WTC11 (cell line): ENCODE measurements around the gene TUBE1. TPM values are rescaled to one million over a fixed set of nuclear protein-coding genes. Genes with fewer than 3 reads are reported as not detected.

Source experiments
- ATAC-seq: fragments of 200-7000 bp; cut with Tn5 transposase; 2 replicates; pipeline ENCODE4 v1.10.0; 2021; ENCODE audit warnings: mild to moderate bottlenecking, moderate library complexity
- CTCF ChIA-PET: fragments of 300-600 bp; sonication (Branson Sonifier 250); formaldehyde crosslinking; loops from one replicate; lab custom pipeline; 2021; ENCODE audit warnings: antibody characterized with exemption; lab: Charles Lee
- POLR2A ChIA-PET: fragments of 350-600 bp; sonication (Branson Sonifier 250); formaldehyde crosslinking; loops from one replicate; lab custom pipeline; 2021; ENCODE audit warnings: antibody characterized with exemption; lab: Charles Lee
- DNase-seq: peaks from one replicate; pipeline ENCODE4 v3.0.0; 2021; ENCODE audit warnings: low spot score
- H3K27ac Mint-ChIP-seq: 2 replicates; pipeline ENCODE4 v1.8.0; 2021; ENCODE audit warnings: mixed read lengths
- H3K27me3 Mint-ChIP-seq: 2 replicates; pipeline ENCODE4 v1.8.0; 2021; ENCODE audit warnings: low read depth, mild to moderate bottlenecking, moderate library complexity, mixed read lengths
- H3K36me3 Mint-ChIP-seq: 2 replicates; pipeline ENCODE4 v1.8.0; 2021; ENCODE audit warnings: mixed read lengths
- H3K4me1 Mint-ChIP-seq: 2 replicates; pipeline ENCODE4 v1.8.0; 2022; ENCODE audit warnings: mixed read lengths
- H3K4me3 Mint-ChIP-seq: 2 replicates; pipeline ENCODE4 v1.8.0; 2021; ENCODE audit warnings: mild to moderate bottlenecking, moderate library complexity, mixed read lengths
- H3K9me3 Mint-ChIP-seq: 2 replicates; pipeline ENCODE4 v1.8.0; 2021; ENCODE audit warnings: mixed read lengths
- ARID4B ChIP-seq: sonication (generic); formaldehyde crosslinking; IDR thresholded peaks from 2 replicates; pipeline ENCODE4 v1.8.0; 2023; ENCODE audit warnings: missing genetic modification reagents, mild to moderate bottlenecking, borderline replicate concordance
- ATF1 ChIP-seq: sonication (generic); formaldehyde crosslinking; IDR thresholded peaks from 2 replicates; pipeline ENCODE4 v1.8.1; 2023; ENCODE audit warnings: mild to moderate bottlenecking, moderate library complexity, missing genetic modification reagents
- ATF2 ChIP-seq: sonication (generic); formaldehyde crosslinking; IDR thresholded peaks from 2 replicates; pipeline ENCODE4 v1.8.1; 2022; ENCODE audit warnings: low read depth, missing genetic modification reagents, borderline replicate concordance
- EMX1 ChIP-seq: fragments of 250-450 bp; sonication (Bioruptor Pico); IDR thresholded peaks from 2 replicates; pipeline ENCODE4 v1.8.0; 2021; ENCODE audit warnings: mild to moderate bottlenecking
- ETV6 ChIP-seq: sonication (generic); formaldehyde crosslinking; IDR thresholded peaks from 2 replicates; pipeline ENCODE4 v1.8.1; 2022; ENCODE audit warnings: mild to moderate bottlenecking, missing genetic modification reagents
- GABPB1 ChIP-seq: sonication (generic); formaldehyde crosslinking; IDR thresholded peaks from 2 replicates; pipeline ENCODE4 v1.8.1; 2023; ENCODE audit warnings: mild to moderate bottlenecking, missing genetic modification reagents
- HMGA2 ChIP-seq: fragments of 250-450 bp; sonication (Bioruptor Pico); IDR thresholded peaks from 2 replicates; pipeline ENCODE4 v1.4.0; 2021; ENCODE audit warnings: mild to moderate bottlenecking, moderate library complexity
- JUN ChIP-seq: sonication (generic); formaldehyde crosslinking; IDR thresholded peaks from 2 replicates; pipeline ENCODE4 v1.8.0; 2023; ENCODE audit warnings: mild to moderate bottlenecking, missing genetic modification reagents
- KAT7 ChIP-seq: sonication (generic); formaldehyde crosslinking; IDR thresholded peaks from 2 replicates; pipeline ENCODE4 v1.8.1; 2023; ENCODE audit warnings: missing genetic modification reagents, mild to moderate bottlenecking, borderline replicate concordance
- MLX ChIP-seq: sonication (generic); formaldehyde crosslinking; IDR thresholded peaks from 2 replicates; pipeline ENCODE4 v1.8.1; 2023; ENCODE audit warnings: mild to moderate bottlenecking, missing genetic modification reagents, moderate library complexity
- NFATC4 ChIP-seq: fragments of 250-450 bp; sonication (Bioruptor Pico); IDR thresholded peaks from 2 replicates; pipeline ENCODE4 v1.9.0; 2021; ENCODE audit warnings: mild to moderate bottlenecking
- PREB ChIP-seq: sonication (generic); formaldehyde crosslinking; IDR thresholded peaks from 2 replicates; pipeline ENCODE4 v1.8.1; 2022; ENCODE audit warnings: mild to moderate bottlenecking, missing genetic modification reagents, moderate library complexity, borderline replicate concordance
- SMAD3 ChIP-seq: sonication (generic); formaldehyde crosslinking; IDR thresholded peaks from 2 replicates; pipeline ENCODE4 v1.8.0; 2022; ENCODE audit warnings: missing genetic modification reagents, mild to moderate bottlenecking, borderline replicate concordance
- TEAD4 ChIP-seq: sonication (generic); formaldehyde crosslinking; IDR thresholded peaks from 2 replicates; pipeline ENCODE4 v1.8.0; 2022; ENCODE audit warnings: mild to moderate bottlenecking, missing genetic modification reagents
- ZBTB21 ChIP-seq: sonication (generic); formaldehyde crosslinking; IDR thresholded peaks from 2 replicates; pipeline ENCODE4 v1.8.1; 2023; ENCODE audit warnings: mild to moderate bottlenecking, missing genetic modification reagents, borderline replicate concordance
- ZNF121 ChIP-seq: sonication (generic); formaldehyde crosslinking; IDR thresholded peaks from 2 replicates; pipeline ENCODE4 v1.8.0; 2023; ENCODE audit warnings: missing genetic modification reagents
- ZNF138 ChIP-seq: sonication (generic); formaldehyde crosslinking; conservative IDR thresholded peaks from 2 replicates; pipeline ENCODE4 v1.8.1; 2022; ENCODE audit warnings: mild to moderate bottlenecking, moderate library complexity, missing genetic modification reagents
- ZNF263 ChIP-seq: sonication (generic); formaldehyde crosslinking; IDR thresholded peaks from 2 replicates; pipeline ENCODE4 v1.8.1; 2022; ENCODE audit warnings: low read depth, mild to moderate bottlenecking, moderate library complexity, missing genetic modification reagents
- ZNF396 ChIP-seq: fragments of 250-450 bp; sonication (Bioruptor Pico); IDR thresholded peaks from 2 replicates; pipeline ENCODE4 v1.8.0; 2021; ENCODE audit warnings: mild to moderate bottlenecking, moderate library complexity, borderline replicate concordance
- total RNA-seq: library from RNA; stranded (reverse); gene quantifications from 3 replicates; pipeline ENCODE4 v1.2.3, GENCODE V29; 2021
- TF ChIP-seq, protein P1 (sequence below): fragments of 200-600 bp; IDR thresholded peaks from 2 replicates; pipeline ENCODE4 v1.8.0; 2022; ENCODE audit warnings: antibody characterized with exemption
- TF ChIP-seq, protein P2 (sequence below): sonication (generic); formaldehyde crosslinking; IDR thresholded peaks from 2 replicates; pipeline ENCODE4 v1.8.1; 2023; ENCODE audit warnings: mild to moderate bottlenecking, missing genetic modification reagents, borderline replicate concordance

TUBE1 gene
- total RNA-seq, 1 experiment from 2014 or later, result 16.9 TPM

- TF ChIP-seq, protein P1, sequence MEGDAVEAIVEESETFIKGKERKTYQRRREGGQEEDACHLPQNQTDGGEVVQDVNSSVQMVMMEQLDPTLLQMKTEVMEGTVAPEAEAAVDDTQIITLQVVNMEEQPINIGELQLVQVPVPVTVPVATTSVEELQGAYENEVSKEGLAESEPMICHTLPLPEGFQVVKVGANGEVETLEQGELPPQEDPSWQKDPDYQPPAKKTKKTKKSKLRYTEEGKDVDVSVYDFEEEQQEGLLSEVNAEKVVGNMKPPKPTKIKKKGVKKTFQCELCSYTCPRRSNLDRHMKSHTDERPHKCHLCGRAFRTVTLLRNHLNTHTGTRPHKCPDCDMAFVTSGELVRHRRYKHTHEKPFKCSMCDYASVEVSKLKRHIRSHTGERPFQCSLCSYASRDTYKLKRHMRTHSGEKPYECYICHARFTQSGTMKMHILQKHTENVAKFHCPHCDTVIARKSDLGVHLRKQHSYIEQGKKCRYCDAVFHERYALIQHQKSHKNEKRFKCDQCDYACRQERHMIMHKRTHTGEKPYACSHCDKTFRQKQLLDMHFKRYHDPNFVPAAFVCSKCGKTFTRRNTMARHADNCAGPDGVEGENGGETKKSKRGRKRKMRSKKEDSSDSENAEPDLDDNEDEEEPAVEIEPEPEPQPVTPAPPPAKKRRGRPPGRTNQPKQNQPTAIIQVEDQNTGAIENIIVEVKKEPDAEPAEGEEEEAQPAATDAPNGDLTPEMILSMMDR, result no peak
- no peak for TF ChIP-seq ATF2
- TF ChIP-seq ZBTB21 (CRISPR knock-in tag), result no peak
- TF ChIP-seq KAT7 (CRISPR knock-in tag), result no peak
- no peak for TF ChIP-seq ARID4B
- TF ChIP-seq SMAD3 (CRISPR knock-in tag), result no peak
- no peak for TF ChIP-seq EMX1 (CRISPR knock-in tag)
- TF ChIP-seq TEAD4 (CRISPR knock-in tag), result no peak
- TF ChIP-seq ETV6 (CRISPR knock-in tag), result no peak
Observed at GRCh38 chr6:112038756-112039430, 48.4 kb downstream of the TUBE1 start (continued).

GRCh38 chr6:112038268-112038667, 49.0 kb downstream of the TUBE1 start:
- CTCF ChIA-PET, result interaction anchor here (1.3 to 1.5 kb wide), 2 partner anchors 28 to 329 kb away, joined by 4 to 6 read pairs; no protein-coding TSS in a partner anchor
- Mint-ChIP-seq H3K27me3 (no peaks in the 10 kb centered on the region), H3K27ac (no peak overlapping the region), H3K4me1 (peaks cover 17% of the 10 kb centered on the region), H3K4me3 (no peak overlapping the region), H3K9me3 (no peaks in the 10 kb centered on the region), H3K36me3 (no peaks in the 10 kb centered on the region)
- POLR2A ChIA-PET, result no interaction called here
- no peak for ATAC-seq
- TF ChIP-seq HMGA2 (CRISPR knock-in tag) (no peak), NFATC4 (CRISPR knock-in tag) (no peak), ZNF138 (CRISPR knock-in tag) (no peak), GABPB1 (CRISPR knock-in tag) (no peak), ZNF121 (CRISPR knock-in tag) (no peak), ZNF396 (no peak), SMAD3 (CRISPR knock-in tag) (no peak), MLX (no peak), TEAD4 (CRISPR knock-in tag) (no peak), JUN (CRISPR knock-in tag) (no peak), PREB (CRISPR knock-in tag) (no peak), ZNF263 (CRISPR knock-in tag) (no peak), ATF2 (no peak), ATF1 (no peak)
- TF ChIP-seq, protein P2, sequence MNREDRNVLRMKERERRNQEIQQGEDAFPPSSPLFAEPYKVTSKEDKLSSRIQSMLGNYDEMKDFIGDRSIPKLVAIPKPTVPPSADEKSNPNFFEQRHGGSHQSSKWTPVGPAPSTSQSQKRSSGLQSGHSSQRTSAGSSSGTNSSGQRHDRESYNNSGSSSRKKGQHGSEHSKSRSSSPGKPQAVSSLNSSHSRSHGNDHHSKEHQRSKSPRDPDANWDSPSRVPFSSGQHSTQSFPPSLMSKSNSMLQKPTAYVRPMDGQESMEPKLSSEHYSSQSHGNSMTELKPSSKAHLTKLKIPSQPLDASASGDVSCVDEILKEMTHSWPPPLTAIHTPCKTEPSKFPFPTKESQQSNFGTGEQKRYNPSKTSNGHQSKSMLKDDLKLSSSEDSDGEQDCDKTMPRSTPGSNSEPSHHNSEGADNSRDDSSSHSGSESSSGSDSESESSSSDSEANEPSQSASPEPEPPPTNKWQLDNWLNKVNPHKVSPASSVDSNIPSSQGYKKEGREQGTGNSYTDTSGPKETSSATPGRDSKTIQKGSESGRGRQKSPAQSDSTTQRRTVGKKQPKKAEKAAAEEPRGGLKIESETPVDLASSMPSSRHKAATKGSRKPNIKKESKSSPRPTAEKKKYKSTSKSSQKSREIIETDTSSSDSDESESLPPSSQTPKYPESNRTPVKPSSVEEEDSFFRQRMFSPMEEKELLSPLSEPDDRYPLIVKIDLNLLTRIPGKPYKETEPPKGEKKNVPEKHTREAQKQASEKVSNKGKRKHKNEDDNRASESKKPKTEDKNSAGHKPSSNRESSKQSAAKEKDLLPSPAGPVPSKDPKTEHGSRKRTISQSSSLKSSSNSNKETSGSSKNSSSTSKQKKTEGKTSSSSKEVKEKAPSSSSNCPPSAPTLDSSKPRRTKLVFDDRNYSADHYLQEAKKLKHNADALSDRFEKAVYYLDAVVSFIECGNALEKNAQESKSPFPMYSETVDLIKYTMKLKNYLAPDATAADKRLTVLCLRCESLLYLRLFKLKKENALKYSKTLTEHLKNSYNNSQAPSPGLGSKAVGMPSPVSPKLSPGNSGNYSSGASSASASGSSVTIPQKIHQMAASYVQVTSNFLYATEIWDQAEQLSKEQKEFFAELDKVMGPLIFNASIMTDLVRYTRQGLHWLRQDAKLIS (CRISPR knock-in tag), result no peak
- DNase-seq, result no peak
